Smooth muscle cell (in vitro differentiated cells): Measurements from ENCODE around the gene ATP6V1G2. TPM values are rescaled to one million over a fixed set of nuclear protein-coding genes. Genes with fewer than 3 reads are reported as not detected.

Experiments
- DNase-seq: peaks from one replicate; lab custom pipeline; 2025; ENCODE audit not compliant: unreplicated experiment; lab: John Stamatoyannopoulos, UW
- H2AFZ ChIP-seq: fragments of 200-600 bp; sonication (generic); 2 replicates; pipeline ENCODE4 v1.6.0; 2016; ENCODE audit warnings: antibody characterized with exemption, low read depth, mild to moderate bottlenecking
- H3F3A ChIP-seq: fragments of 200-600 bp; sonication (generic); 2 replicates; pipeline ENCODE4 v1.6.0; 2017; ENCODE audit warnings: antibody characterized with exemption, low read depth
- H3K27ac ChIP-seq: fragments of 200-600 bp; sonication (generic); 2 replicates; pipeline ENCODE4 v1.5.1; 2016; ENCODE audit warnings: low read depth, mild to moderate bottlenecking
- H3K27me3 ChIP-seq: fragments of 200-600 bp; sonication (generic); 2 replicates; pipeline ENCODE4 v1.6.1; 2016; ENCODE audit warnings: low read depth, mild to moderate bottlenecking
- H3K36me3 ChIP-seq: fragments of 200-600 bp; sonication (generic); 2 replicates; pipeline ENCODE4 v1.5.1; 2016; ENCODE audit warnings: low read depth
- H3K4me1 ChIP-seq: fragments of 200-600 bp; sonication (generic); 2 replicates; pipeline ENCODE4 v1.5.1; 2016; ENCODE audit warnings: low read depth
- H3K4me2 ChIP-seq: fragments of 200-600 bp; sonication (generic); 2 replicates; pipeline ENCODE4 v1.6.0; 2016; ENCODE audit warnings: mild to moderate bottlenecking
- H3K4me3 ChIP-seq: fragments of 200-600 bp; sonication (generic); 2 replicates; pipeline ENCODE4 v1.5.1; 2016; ENCODE audit warnings: mild to moderate bottlenecking
- H3K79me2 ChIP-seq: fragments of 200-600 bp; sonication (generic); 2 replicates; pipeline ENCODE4 v1.6.0; 2016; ENCODE audit warnings: low read depth, mild to moderate bottlenecking
- H3K9ac ChIP-seq: fragments of 200-600 bp; sonication (generic); 2 replicates; pipeline ENCODE4 v1.6.0; 2016; ENCODE audit warnings: low read depth
- H3K9me3 ChIP-seq: fragments of 200-600 bp; sonication (generic); replicated peaks from 2 replicates; pipeline ENCODE4 v1.5.1; 2016; ENCODE audit warnings: low read depth
- H4K20me1 ChIP-seq: fragments of 200-600 bp; sonication (generic); 2 replicates; pipeline ENCODE4 v1.6.0; 2016; ENCODE audit warnings: low read depth
- CTCF ChIP-seq: fragments of 200-600 bp; sonication (generic); IDR thresholded peaks from 2 replicates; pipeline ENCODE4 v1.5.1; 2017; ENCODE audit warnings: borderline replicate concordance, mild to moderate bottlenecking, antibody characterized with exemption; ENCODE audit not compliant: insufficient read depth, poor library complexity, severe bottlenecking
- WGBS: methylation state at CpG from one replicate; pipeline ENCODE4 v1.1.7; 2016; ENCODE audit warnings: low lambda C conversion rate; 5-methylcytosine and 5-hydroxymethylcytosine counted together
- polyA plus RNA-seq: library from polyadenylated mRNA; unstranded; fragments of >200 nt; fragmentation: Nextera tagmentation; extraction: Ambion mirVana; gene quantifications from 2 replicates; pipeline ENCODE4 v1.2.1, GENCODE V29; 2016
- total RNA-seq: library from RNA; depleted of rRNA; stranded (reverse); fragments of >200 nt; gene quantifications from 2 replicates; pipeline ENCODE4 v1.2.3, GENCODE V29; 2014

The ATP6V1G2 gene
- total and polyA plus RNA-seq, 2 experiments from 2014 or later = 1.0 to 2.4 TPM

DNA sequence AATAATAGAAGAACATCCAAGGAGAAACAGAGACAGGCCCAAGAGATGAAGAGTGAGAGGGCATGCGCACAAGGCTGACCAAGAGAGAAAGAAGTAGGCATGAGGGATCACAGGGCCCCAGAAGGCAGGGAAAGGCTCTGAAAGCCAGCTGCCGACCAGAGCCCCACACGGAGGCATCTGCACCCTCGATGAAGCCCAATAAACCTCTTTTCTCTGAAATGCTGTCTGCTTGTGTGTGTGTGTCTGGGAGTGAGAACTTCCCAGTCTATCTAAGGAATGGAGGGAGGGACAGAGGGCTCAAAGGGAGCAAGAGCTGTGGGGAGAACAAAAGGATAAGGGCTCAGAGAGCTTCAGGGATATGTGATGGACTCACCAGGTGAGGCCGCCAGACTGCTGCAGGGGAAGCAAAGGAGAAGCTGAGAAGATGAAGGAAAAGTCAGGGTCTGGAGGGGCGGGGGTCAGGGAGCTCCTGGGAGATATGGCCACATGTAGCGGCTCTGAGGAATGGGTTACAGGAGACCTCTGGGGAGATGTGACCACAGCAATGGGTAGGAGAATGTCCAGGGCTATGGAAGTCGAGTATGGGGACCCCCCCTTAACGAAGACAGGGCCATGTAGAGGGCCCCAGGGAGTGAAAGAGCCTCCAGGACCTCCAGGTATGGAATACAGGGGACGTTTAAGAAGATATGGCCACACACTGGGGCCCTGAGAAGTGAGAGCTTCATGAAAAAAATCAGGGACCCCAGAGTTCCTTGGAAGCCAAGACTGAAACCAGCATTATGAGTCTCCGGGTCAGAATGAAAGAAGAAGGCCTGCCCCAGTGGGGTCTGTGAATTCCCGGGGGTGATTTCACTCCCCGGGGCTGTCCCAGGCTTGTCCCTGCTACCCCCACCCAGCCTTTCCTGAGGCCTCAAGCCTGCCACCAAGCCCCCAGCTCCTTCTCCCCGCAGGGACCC, 28.0 kb upstream of the ATP6V1G2 start:
- no peak for DNase-seq
- Histone ChIP-seq H4K20me1 (no peaks in the 10 kb centered on the region), H3K79me2 (no peaks in the 10 kb centered on the region), H2AFZ (no peak overlapping the region), H3K9ac (no peak overlapping the region), H3K4me2 (no peak overlapping the region), H3K4me1 (no peaks in the 10 kb centered on the region), H3K27ac (no peak overlapping the region), H3K27me3 (no peaks in the 10 kb centered on the region), H3K9me3 (no peaks in the 10 kb centered on the region), H3K4me3 (no peak overlapping the region), H3F3A (no peaks in the 10 kb centered on the region), H3K36me3 (no peaks in the 10 kb centered on the region)
- 77% methylated on average over 13 of the region's 14 CpGs for WGBS
- TF ChIP-seq CTCF = no peak

GRCh38 chr6:31573239-31574105, 27.1 kb upstream of the ATP6V1G2 start:
- H3K9me3 ChIP-seq = no peaks in the 10 kb centered on the region
- DNase-seq = no peak
- H2AFZ ChIP-seq = no peak overlapping the region
- no peaks in the 10 kb centered on the region for H3F3A ChIP-seq
- H3K27ac ChIP-seq = no peak overlapping the region
- no peaks in the 10 kb centered on the region for H3K4me1 ChIP-seq
- H3K36me3 ChIP-seq = no peaks in the 10 kb centered on the region
- TF ChIP-seq CTCF = no peak
- no peak overlapping the region for H3K9ac ChIP-seq
- no peaks in the 10 kb centered on the region for H4K20me1 ChIP-seq
- H3K4me3 ChIP-seq = no peak overlapping the region
- H3K27me3 ChIP-seq = no peaks in the 10 kb centered on the region
- 91% methylated on average over 9 of the region's 9 CpGs for WGBS
- no peaks in the 10 kb centered on the region for H3K79me2 ChIP-seq
- no peak overlapping the region for H3K4me2 ChIP-seq

DNA sequence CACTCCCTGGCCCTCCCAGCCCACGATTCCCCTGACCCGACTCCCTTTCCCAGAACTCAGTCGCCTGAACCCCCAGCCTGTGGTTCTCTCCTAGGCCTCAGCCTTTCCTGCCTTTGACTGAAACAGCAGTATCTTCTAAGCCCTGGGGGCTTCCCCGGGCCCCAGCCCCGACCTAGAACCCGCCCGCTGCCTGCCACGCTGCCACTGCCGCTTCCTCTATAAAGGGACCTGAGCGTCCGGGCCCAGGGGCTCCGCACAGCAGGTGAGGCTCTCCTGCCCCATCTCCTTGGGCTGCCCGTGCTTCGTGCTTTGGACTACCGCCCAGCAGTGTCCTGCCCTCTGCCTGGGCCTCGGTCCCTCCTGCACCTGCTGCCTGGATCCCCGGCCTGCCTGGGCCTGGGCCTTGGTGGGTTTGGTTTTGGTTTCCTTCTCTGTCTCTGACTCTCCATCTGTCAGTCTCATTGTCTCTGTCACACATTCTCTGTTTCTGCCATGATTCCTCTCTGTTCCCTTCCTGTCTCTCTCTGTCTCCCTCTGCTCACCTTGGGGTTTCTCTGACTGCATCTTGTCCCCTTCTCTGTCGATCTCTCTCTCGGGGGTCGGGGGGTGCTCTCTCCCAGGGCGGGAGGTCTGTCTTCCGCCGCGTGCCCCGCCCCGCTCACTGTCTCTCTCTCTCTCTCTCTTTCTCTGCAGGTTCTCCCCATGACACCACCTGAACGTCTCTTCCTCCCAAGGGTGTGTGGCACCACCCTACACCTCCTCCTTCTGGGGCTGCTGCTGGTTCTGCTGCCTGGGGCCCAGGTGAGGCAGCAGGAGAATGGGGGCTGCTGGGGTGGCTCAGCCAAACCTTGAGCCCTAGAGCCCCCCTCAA, 25.9 kb upstream of the ATP6V1G2 start, which contains the start of gene LTA:
LTA (plus strand) TSS at position 249 of the 871 bp plus-strand sequence; CDS start at position 703, 454 bp downstream.
- H4K20me1 ChIP-seq = no peaks in the 10 kb centered on the region
- 92% methylated on average over 24 of the region's 27 CpGs for WGBS
- H2AFZ ChIP-seq = no peak within 1 kb of the TSS
- no peaks in the 10 kb centered on the region for H3K36me3 ChIP-seq
- H3K9me3 ChIP-seq = no peaks in the 10 kb centered on the region
- no peak within 1 kb of the TSS for H3K9ac ChIP-seq
- no peak within 1 kb of the TSS for H3K4me2 ChIP-seq
- TF ChIP-seq CTCF = no peak
- no peak within 1 kb of the TSS for H3K4me3 ChIP-seq
- no peaks in the 10 kb centered on the region for H3K27me3 ChIP-seq
- H3K27ac ChIP-seq = no peak within 1 kb of the TSS
- DNase-seq = no peak
- H3K4me1 ChIP-seq = no peaks in the 10 kb centered on the region
- H3K79me2 ChIP-seq = no peaks in the 10 kb centered on the region
- no peaks in the 10 kb centered on the region for H3F3A ChIP-seq
